Sigmoid colon (tissue), 7 donors: Measurements from ENCODE around the gene EDEM2. TPM values are rescaled to one million over a fixed set of nuclear protein-coding genes. Genes with fewer than 3 reads are reported as not detected.

Experiments used
- DNase-seq: peaks from one replicate; pipeline ENCODE4 v3.0.0-alpha.2; 2019
- H3K27ac ChIP-seq, 4 donors: fragments of 200-600 bp; sonication (generic); one replicate each; pipeline ENCODE4 v1.5.1; 2016 to 2019; ENCODE audit warnings: mild to moderate bottlenecking in 1 of 4
- H3K27me3 ChIP-seq, 3 donors: fragments of 200-600 bp; sonication (generic); one replicate each; pipeline ENCODE4 v1.5.1; 2019; ENCODE audit warnings: mild to moderate bottlenecking in 1 of 3
- H3K36me3 ChIP-seq, 4 donors: fragments of 200-600 bp; sonication (generic); one replicate each; pipeline ENCODE4 v1.5.1; 2016 to 2019
- H3K4me1 ChIP-seq, 4 donors: fragments of 200-600 bp; sonication (generic); one replicate each; pipeline ENCODE4 v1.5.1; 2017 to 2019
- H3K4me3 ChIP-seq, 4 donors: fragments of 200-600 bp; sonication (generic); one replicate each; pipeline ENCODE4 v1.5.1; 2017 to 2019; ENCODE audit warnings: mild to moderate bottlenecking in 2 of 4, moderate library complexity in 1 of 4
- H3K9me3 ChIP-seq, 4 donors: fragments of 200-600 bp in 3 of 4; sonication (generic) in 3 of 4; one replicate each; pipeline versions ENCODE4 v1.5.1 to v1.6.1; 2013 to 2019
- EP300 ChIP-seq, 4 donors: sonication (generic); formaldehyde crosslinking; IDR thresholded peaks; one replicate each; pipeline ENCODE4 v1.6.1; 2017; ENCODE audit warnings: antibody characterized with exemption in 4 of 4
- POLR2A ChIP-seq, 2 donors: fragments of 450-650 bp; IDR thresholded peaks; one replicate each; pipeline ENCODE4 v1.6.1; 2016; ENCODE audit warnings: antibody characterized with exemption in 2 of 2, mild to moderate bottlenecking in 2 of 2, moderate library complexity in 2 of 2
- POLR2AphosphoS5 ChIP-seq, 4 donors: sonication (generic); formaldehyde crosslinking; IDR thresholded peaks; one replicate each; pipeline ENCODE4 v1.6.1; 2017; ENCODE audit warnings: antibody characterized with exemption in 4 of 4
- WGBS, 2 donors: extraction: QIAGEN DNeasy Blood & Tissue Kit; methylation state at CpG; one replicate each; pipeline ENCODE4 v1.1.7; 2013; 5-methylcytosine and 5-hydroxymethylcytosine counted together
- intact Hi-C: fragments of 100-400 bp; cut with DNase I; formaldehyde crosslinking; loops from one replicate; pipeline ENCODE4 v1.15.1; 2023
- polyA plus RNA-seq, 3 donors: library from polyadenylated mRNA; stranded (reverse); fragments of 200-250 nt; gene quantifications; one replicate each; pipeline ENCODE4 v1.2.3, GENCODE V29; 2013
- total RNA-seq, 4 donors: library from RNA; depleted of rRNA; stranded (reverse); fragments of >200 nt; gene quantifications; one replicate each; pipeline ENCODE4 v1.1.0, GENCODE V29; 2016
- TF ChIP-seq, protein P1 (sequence below), 4 experiments: fragments of 450-650 bp in 3 of 4; fragments of 200-600 bp in 1 of 4; IDR thresholded peaks; one replicate each; pipeline ENCODE4 v1.5.1; 2016 to 2019; ENCODE audit warnings: antibody characterized with exemption in 4 of 4, mild to moderate bottlenecking in 3 of 4, moderate library complexity in 2 of 4
- donor health status: healthy with polysubstance abuse.
- donor health status: Bipolar disorder and iron deficiency.
- donor health status: healthy.

The EDEM2 gene
- total and polyA plus RNA-seq, 7 donors, result 8.4 to 24.9 (median 10.8) TPM

DNA sequence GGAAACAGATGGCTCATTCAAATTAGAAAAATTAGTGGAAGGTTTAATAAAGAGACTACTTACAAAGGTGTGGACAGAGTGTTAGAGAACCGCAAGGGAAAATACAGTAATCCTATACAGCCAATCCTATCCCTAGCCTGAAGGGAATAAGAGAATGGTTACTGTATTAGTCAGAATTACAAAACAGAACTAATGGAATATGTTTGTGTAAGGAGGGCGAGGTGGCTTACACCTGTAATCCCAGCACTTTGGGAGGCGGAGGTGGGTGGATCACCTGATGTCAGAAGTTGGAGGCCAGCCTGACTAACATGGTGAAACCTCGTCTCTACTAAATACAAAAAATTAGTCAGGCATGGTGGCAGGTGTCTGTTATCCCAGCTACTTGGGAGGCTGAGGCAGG, 38.2 kb downstream of the EDEM2 start:
- H3K4me3 ChIP-seq, result no peak overlapping the region
- TF ChIP-seq POLR2A (IDR thresholded peaks at IDR 0.05) (no peak), EP300 (IDR thresholded peaks at IDR 0.05) (no peak), POLR2AphosphoS5 (IDR thresholded peaks at IDR 0.05) (no peak)
- TF ChIP-seq, protein P1, sequence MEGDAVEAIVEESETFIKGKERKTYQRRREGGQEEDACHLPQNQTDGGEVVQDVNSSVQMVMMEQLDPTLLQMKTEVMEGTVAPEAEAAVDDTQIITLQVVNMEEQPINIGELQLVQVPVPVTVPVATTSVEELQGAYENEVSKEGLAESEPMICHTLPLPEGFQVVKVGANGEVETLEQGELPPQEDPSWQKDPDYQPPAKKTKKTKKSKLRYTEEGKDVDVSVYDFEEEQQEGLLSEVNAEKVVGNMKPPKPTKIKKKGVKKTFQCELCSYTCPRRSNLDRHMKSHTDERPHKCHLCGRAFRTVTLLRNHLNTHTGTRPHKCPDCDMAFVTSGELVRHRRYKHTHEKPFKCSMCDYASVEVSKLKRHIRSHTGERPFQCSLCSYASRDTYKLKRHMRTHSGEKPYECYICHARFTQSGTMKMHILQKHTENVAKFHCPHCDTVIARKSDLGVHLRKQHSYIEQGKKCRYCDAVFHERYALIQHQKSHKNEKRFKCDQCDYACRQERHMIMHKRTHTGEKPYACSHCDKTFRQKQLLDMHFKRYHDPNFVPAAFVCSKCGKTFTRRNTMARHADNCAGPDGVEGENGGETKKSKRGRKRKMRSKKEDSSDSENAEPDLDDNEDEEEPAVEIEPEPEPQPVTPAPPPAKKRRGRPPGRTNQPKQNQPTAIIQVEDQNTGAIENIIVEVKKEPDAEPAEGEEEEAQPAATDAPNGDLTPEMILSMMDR (IDR thresholded peaks at IDR 0.05), result no peak
- H3K27me3 ChIP-seq, result no peaks in the 10 kb centered on the region
- H3K4me1 ChIP-seq, result no peaks in the 10 kb centered on the region
- H3K9me3 ChIP-seq, result no peaks in the 10 kb centered on the region
- intact Hi-C loops, result no loop called here
- H3K36me3 ChIP-seq, result no peaks in the 10 kb centered on the region
- 93% methylated on average over 4 of the region's 4 CpGs for WGBS, 2 donors
- no peak for DNase-seq
- H3K27ac ChIP-seq, result no peak overlapping the region

GRCh38 chr20:35106827-35107380, 40.2 kb downstream of the EDEM2 start:
- H3K4me1 ChIP-seq, result no peaks in the 10 kb centered on the region
- no peaks in the 10 kb centered on the region for H3K27me3 ChIP-seq
- 90 to 94% methylated on average over 1 of the region's 1 CpG for WGBS, 2 donors
- no peak overlapping the region for H3K4me3 ChIP-seq
- TF ChIP-seq POLR2AphosphoS5 (IDR thresholded peaks at IDR 0.05), result no peak
- TF ChIP-seq, protein P1 (IDR thresholded peaks at IDR 0.05), result no peak
- TF ChIP-seq EP300 (IDR thresholded peaks at IDR 0.05), result no peak
- no peak for TF ChIP-seq POLR2A (IDR thresholded peaks at IDR 0.05)
- no peak for DNase-seq
- H3K27ac ChIP-seq, result no peak overlapping the region
- no peaks in the 10 kb centered on the region for H3K9me3 ChIP-seq
- intact Hi-C loops, result no loop called here
- no peaks in the 10 kb centered on the region for H3K36me3 ChIP-seq

GRCh38 chr20:35104685-35105295, 42.3 kb downstream of the EDEM2 start:
- Histone ChIP-seq H3K27me3 (no peaks in the 10 kb centered on the region), H3K27ac (no peak overlapping the region), H3K4me3 (no peak overlapping the region), H3K9me3 (no peaks in the 10 kb centered on the region), H3K36me3 (no peaks in the 10 kb centered on the region), H3K4me1 (no peaks in the 10 kb centered on the region)
- no peak for TF ChIP-seq POLR2A (IDR thresholded peaks at IDR 0.05)
- WGBS, 2 donors, result 21 to 63% methylated on average over 3 of the region's 3 CpGs
- intact Hi-C loops, result no loop called here
- no peak for DNase-seq

GRCh38 chr20:35101620-35102019, 45.5 kb downstream of the EDEM2 start:
- Histone ChIP-seq H3K4me1 (no peaks in the 10 kb centered on the region), H3K27me3 (no peaks in the 10 kb centered on the region), H3K36me3 (no peaks in the 10 kb centered on the region), H3K27ac (no peak overlapping the region), H3K4me3 (no peak overlapping the region), H3K9me3 (no peaks in the 10 kb centered on the region)
- 93 to 94% methylated on average over 8 of the region's 8 CpGs for WGBS, 2 donors
- intact Hi-C loops, result no loop called here
- no peak for DNase-seq
- TF ChIP-seq EP300 (IDR thresholded peaks at IDR 0.05) (no peak), POLR2A (IDR thresholded peaks at IDR 0.05) (no peak), POLR2AphosphoS5 (IDR thresholded peaks at IDR 0.05) (no peak)
- TF ChIP-seq, protein P1 (IDR thresholded peaks at IDR 0.05), result no peak

GRCh38 chr20:35093267-35093884, 53.8 kb downstream of the EDEM2 start:
- intact Hi-C loops, result loop anchor here (2.0 to 10.0 kb wide), 5 partner anchors 54 to 361 kb away; partner anchors contain the start of genes ACSS2, CEP250, EDEM2 and GSS
- TF ChIP-seq EP300 (IDR thresholded peaks at IDR 0.05), result no peak
- Histone ChIP-seq H3K36me3 (peaks cover 0 to 12% (median 0%) of the 10 kb centered on the region in 4 donors), H3K9me3 (no peaks in the 10 kb centered on the region), H3K4me1 (peaks cover 0 to 39% (median 22%) of the 10 kb centered on the region in 4 donors), H3K27ac (peak overlapping the region; percentile 82 to 97 (median 94)), H3K27me3 (no peaks in the 10 kb centered on the region), H3K4me3 (peak overlapping the region in 3 of 4 donors; percentile 59 to 97 (median 93))
- 80 to 85% methylated on average over 8 of the region's 8 CpGs for WGBS, 2 donors
- no peak for DNase-seq
